HepG2 (cell line): ENCODE data around the gene NAPEPLD. TPM values are rescaled to one million over a fixed set of nuclear protein-coding genes. Genes with fewer than 3 reads are reported as not detected.
"Not testable (repeated sequence)": the region's sequence is repeated elsewhere in the genome, so short reads cannot be mapped to it uniquely, and the experiment has no call there.

Experiments used
- ATAC-seq: fragments of 200-7000 bp; cut with Tn5 transposase; 3 replicates; pipeline ENCODE4 v1.9.1; 2020; ENCODE audit warnings: mild to moderate bottlenecking, moderate library complexity
- BruUV-seq: library from RNA; stranded (reverse); fragments of 400-500 nt; replicated peaks from 2 replicates; lab custom pipeline; 2021; lab: Mats Ljungman, UMichigan
- CTCF ChIA-PET: fragments of 300-600 bp; formaldehyde crosslinking; extraction: SDS; loops from one replicate; lab custom pipeline; 2021; ENCODE audit warnings: low total read pairs, inconsistent platforms, low intra/inter-chr PET ratio; lab: Yijun Ruan, JAX
- POLR2A ChIA-PET: fragments of 350-600 bp; sonication (Branson Sonifier 250); formaldehyde crosslinking; loops from one replicate; lab custom pipeline; 2020; ENCODE audit warnings: antibody characterized with exemption, inconsistent platforms; lab: Yijun Ruan, JAX
- DNase-seq: peaks from one replicate; pipeline ENCODE4 v3.0.0-alpha.2; 2015; ENCODE audit warnings: low spot score
- FAIRE-seq: peaks from 3 replicates; lab custom pipeline; 2011; peaks lifted over from hg19 to GRCh38; lab: Jason Lieb, UNC
- H2AFZ ChIP-seq: one replicate; pipeline ENCODE4 v1.6.1; 2011; ENCODE audit warnings: low read length, inconsistent platforms
- H3K27ac ChIP-seq: fragments of 300-600 bp; 3 replicates; pipeline ENCODE4 v1.8.0; 2011; ENCODE audit warnings: mixed run types, mild to moderate bottlenecking, mixed read lengths, low read length, inconsistent platforms; ENCODE audit not compliant: insufficient read depth; ENCODE audit errors: extremely low read length
- H3K27me3 ChIP-seq, 2 experiments: fragments of 200-600 bp in 1 of 2; 2 replicates in 1 of 2; 3 replicates in 1 of 2; pipeline versions ENCODE4 v1.6.0 to v1.8.0; 2011; ENCODE audit warnings: low read length in 2 of 2, mild to moderate bottlenecking in 2 of 2, moderate library complexity in 2 of 2, inconsistent platforms in 1 of 2; ENCODE audit not compliant: insufficient read depth in 2 of 2, control insufficient read depth in 1 of 2
- H3K36me3 ChIP-seq, 2 experiments: fragments of 200-600 bp in 1 of 2; replicated peaks in 1 of 2; 2 replicates in 1 of 2; 3 replicates in 1 of 2; pipeline versions ENCODE4 v1.5.1 to v1.8.0; 2011; ENCODE audit warnings: low read length in 2 of 2, inconsistent platforms in 1 of 2; ENCODE audit not compliant: insufficient read depth in 2 of 2, control insufficient read depth in 1 of 2
- H3K4me1 ChIP-seq: 2 replicates; pipeline ENCODE4 v1.5.1; 2012; ENCODE audit warnings: low read length, inconsistent platforms; ENCODE audit not compliant: insufficient read depth
- H3K4me2 ChIP-seq: 2 replicates; pipeline ENCODE4 v1.6.0; 2011; ENCODE audit warnings: low read depth, low read length, inconsistent platforms
- H3K4me3 ChIP-seq, 3 experiments: fragments of 200-600 bp in 1 of 3; sonication (generic), shearing (Covaris generic) in 1 of 3; replicated peaks in 1 of 3; 2 replicates each; pipeline ENCODE4 v1.5.1; 2011 to 2016; ENCODE audit warnings: low read length in 3 of 3, inconsistent platforms in 2 of 3, low read depth in 2 of 3, mild to moderate bottlenecking in 2 of 3, control low read depth in 1 of 3, mixed read lengths in 1 of 3; ENCODE audit not compliant: insufficient read depth in 1 of 3
- H3K79me2 ChIP-seq: one replicate; pipeline ENCODE4 v1.6.1; 2011; ENCODE audit warnings: low read length, inconsistent platforms; ENCODE audit not compliant: insufficient read depth
- H3K9ac ChIP-seq: 2 replicates; pipeline ENCODE4 v1.6.0; 2011; ENCODE audit warnings: mild to moderate bottlenecking, low read depth, low read length, inconsistent platforms; ENCODE audit not compliant: insufficient read depth
- H3K9me3 ChIP-seq: 2 replicates; pipeline ENCODE4 v1.5.1; 2012; ENCODE audit warnings: mild to moderate bottlenecking, low read length
- H4K20me1 ChIP-seq: 2 replicates; pipeline ENCODE4 v1.6.0; 2011; ENCODE audit warnings: inconsistent platforms, mild to moderate bottlenecking, low read length, moderate library complexity; ENCODE audit not compliant: insufficient read depth
- WGBS: methylation state at CpG from one replicate; pipeline ENCODE4 v1.1.6; 2017; ENCODE audit warnings: low lambda C conversion rate; 5-methylcytosine and 5-hydroxymethylcytosine counted together
- in situ Hi-C: cut with HindIII; loops from 2 replicates; pipeline ENCODE4 v1.10.0; 2017; ENCODE audit warnings: low pct_unique_long_range_greater_than_20kb; ENCODE audit not compliant: extremely low pct_ligation_motif_present
- intact Hi-C: fragments of 100-400 bp; cut with micrococcal nuclease; formaldehyde crosslinking; loops from one replicate; pipeline ENCODE4 v1.10.0; 2022; ENCODE audit not compliant: unreplicated experiment
- polyA plus RNA-seq, 8 experiments: library from polyadenylated mRNA; depleted of rRNA in 3 of 8; stranded (reverse) in 7 of 8; unstranded in 1 of 8; fragments of >200 nt; fragmentation: Illumina TruSeq in 4 of 8; extraction: Trizol in 4 of 8; gene quantifications; 2 replicates each; pipeline versions ENCODE4 v1.2.1 to v1.2.3, GENCODE V29; 2011 to 2016; ENCODE audit warnings: low read depth in 4 of 8, missing spikeins in 1 of 8, mixed read lengths in 1 of 8; ENCODE audit not compliant: insufficient read depth in 1 of 8
- total RNA-seq, 5 experiments: library from RNA; depleted of rRNA; stranded (reverse); fragments of >200 nt; fragmentation: Illumina TruSeq; extraction: Trizol; gene quantifications; 2 replicates each; pipeline ENCODE4 v1.2.3, GENCODE V29; 2016; ENCODE audit warnings: low read depth in 1 of 5

Gene NAPEPLD
- total and polyA plus RNA-seq, 2 of the 13 experiments (the other 11 are each of a cell fraction or from before 2014, with no cell fraction given) = 3.4 to 5.6 TPM

GRCh38 chr7:103171695-103172414 is 23.0 kb upstream of the NAPEPLD start:
- intact Hi-C loops = not testable (repeated sequence)

GRCh38 chr7:103166921-103167544 is 18.1 kb upstream of the NAPEPLD start:
- H4K20me1 ChIP-seq, H3K27ac ChIP-seq, H2AFZ ChIP-seq, ATAC-seq, BruUV-seq, H3K36me3 ChIP-seq, FAIRE-seq, DNase-seq, H3K9ac ChIP-seq, H3K4me1 ChIP-seq, H3K27me3 ChIP-seq, H3K79me2 ChIP-seq, H3K9me3 ChIP-seq, intact Hi-C loops, in situ Hi-C loops, CTCF ChIA-PET, H3K4me2 ChIP-seq, H3K4me3 ChIP-seq, POLR2A ChIA-PET: not testable (repeated sequence)
- 54% methylated on average over 3 of the region's 3 CpGs for WGBS

More at GRCh38 chr7:103171695-103172414, 23.0 kb upstream of the NAPEPLD start:
- H3K4me3 ChIP-seq, H4K20me1 ChIP-seq, H3K4me1 ChIP-seq, POLR2A ChIA-PET, CTCF ChIA-PET, H3K4me2 ChIP-seq, H3K36me3 ChIP-seq, H3K9ac ChIP-seq, H3K27ac ChIP-seq, FAIRE-seq, ATAC-seq, H3K9me3 ChIP-seq, H3K27me3 ChIP-seq, DNase-seq, H2AFZ ChIP-seq, in situ Hi-C loops, BruUV-seq, H3K79me2 ChIP-seq: not testable (repeated sequence)
- WGBS = 74% methylated on average over 6 of the region's 6 CpGs

GRCh38 chr7:103163087-103163825 is 14.4 kb upstream of the NAPEPLD start:
- H3K4me3 ChIP-seq, H3K9ac ChIP-seq, H3K79me2 ChIP-seq, H3K27ac ChIP-seq, H3K4me1 ChIP-seq, FAIRE-seq, DNase-seq, H3K36me3 ChIP-seq, ATAC-seq, H3K9me3 ChIP-seq, intact Hi-C loops, CTCF ChIA-PET, H4K20me1 ChIP-seq, BruUV-seq, H2AFZ ChIP-seq, H3K4me2 ChIP-seq, in situ Hi-C loops, H3K27me3 ChIP-seq, POLR2A ChIA-PET: not testable (repeated sequence)
- 56% methylated on average over 5 of the region's 5 CpGs for WGBS

GRCh38 chr7:103162641-103163040 is 13.7 kb upstream of the NAPEPLD start:
- FAIRE-seq, H4K20me1 ChIP-seq, H3K27ac ChIP-seq, intact Hi-C loops, H3K27me3 ChIP-seq, BruUV-seq, POLR2A ChIA-PET, H2AFZ ChIP-seq, H3K79me2 ChIP-seq, H3K4me2 ChIP-seq, H3K4me3 ChIP-seq, DNase-seq, H3K9ac ChIP-seq, CTCF ChIA-PET, ATAC-seq, H3K4me1 ChIP-seq, H3K36me3 ChIP-seq, H3K9me3 ChIP-seq, in situ Hi-C loops: not testable (repeated sequence)
- 10% methylated on average over 2 of the region's 2 CpGs for WGBS
